HCT116 (cell line): ENCODE results near the gene COX8A. TPM values are rescaled to one million over a fixed set of nuclear protein-coding genes. Genes with fewer than 3 reads are reported as not detected.

ENCODE experiments used
- ATAC-seq: fragments of 200-7000 bp; cut with Tn5 transposase; 2 replicates; pipeline ENCODE4 v1.9.1; 2020; ENCODE audit warnings: mild to moderate bottlenecking, moderate library complexity
- BruUV-seq: library from RNA; stranded (reverse); fragments of 400-500 nt; replicated peaks from 2 replicates; lab custom pipeline; 2021; lab: Mats Ljungman, UMichigan
- CTCF ChIA-PET: fragments of 300-600 bp; sonication (Branson Sonifier 250); formaldehyde crosslinking; loops from one replicate; lab custom pipeline; 2021; ENCODE audit warnings: antibody characterized with exemption; lab: Charles Lee
- POLR2A ChIA-PET: fragments of 300-600, 350-600 bp; sonication (Branson Sonifier 250); formaldehyde crosslinking; loops from one replicate; lab custom pipeline; 2021; ENCODE audit warnings: antibody characterized with exemption; lab: Charles Lee
- RAD21 ChIA-PET, 2 experiments: fragments of 300-600 bp; sonication (Branson Sonifier 250); formaldehyde crosslinking; loops; one replicate each; lab custom pipeline; 2023; ENCODE audit warnings: low total read pairs in 2 of 2; ENCODE audit not compliant: uncharacterized antibody in 2 of 2, unreplicated experiment in 2 of 2, low non-redundant PET in 1 of 2; lab: Charles Lee
- DNase-seq: peaks from one replicate; pipeline ENCODE4 v3.0.0-alpha.2; 2010; ENCODE audit warnings: low read depth, low spot score
- H2AFZ ChIP-seq: fragments of 200-600 bp; shearing (Covaris generic), sonication (generic); 2 replicates; pipeline ENCODE4 v1.6.1; 2017; ENCODE audit warnings: low read depth, mixed run types, mixed read lengths, antibody characterized with exemption, low read length; ENCODE audit not compliant: poor library complexity, severe bottlenecking
- H3K27ac ChIP-seq: 2 replicates; pipeline ENCODE4 v1.5.1; 2012; ENCODE audit warnings: low read depth, low read length
- H3K27me3 ChIP-seq: fragments of 200-600 bp; sonication (generic); 2 replicates; pipeline ENCODE4 v1.6.1; 2016; ENCODE audit warnings: mixed run types, low read length, mixed read lengths; ENCODE audit not compliant: insufficient read depth
- H3K36me3 ChIP-seq, 2 experiments: fragments of 200-500 bp in 1 of 2; fragments of 200-600 bp in 1 of 2; sonication (Bioruptor generic) in 1 of 2; sonication (generic) in 1 of 2; 2 replicates each; pipeline versions ENCODE4 v1.5.1 to v1.6.1; 2014 to 2016; ENCODE audit warnings: low read length in 2 of 2, inconsistent platforms in 1 of 2, mixed read lengths in 1 of 2, mixed run types in 1 of 2; ENCODE audit not compliant: insufficient read depth in 2 of 2, control insufficient read depth in 1 of 2
- H3K4me1 ChIP-seq, 2 experiments: fragments of 200-600 bp in 1 of 2; sonication (generic) in 1 of 2; 2 replicates each; pipeline versions ENCODE4 v1.5.1 to v1.6.1; 2012 to 2017; ENCODE audit warnings: low read length in 2 of 2, inconsistent platforms in 1 of 2, mild to moderate bottlenecking in 1 of 2, mixed read lengths in 1 of 2, mixed run types in 1 of 2, moderate library complexity in 1 of 2; ENCODE audit not compliant: insufficient read depth in 2 of 2, control insufficient read depth in 1 of 2
- H3K4me2 ChIP-seq: fragments of 200-600 bp; sonication (generic); 2 replicates; pipeline ENCODE4 v1.6.1; 2017; ENCODE audit warnings: mixed run types, low read length, mixed read lengths
- H3K4me3 ChIP-seq, 2 experiments: fragments of 200-600 bp in 1 of 2; sonication (generic) in 1 of 2; replicated peaks in 1 of 2; 2 replicates each; pipeline ENCODE4 v1.5.1; 2011 to 2016; ENCODE audit warnings: low read length in 2 of 2, control low read depth in 1 of 2, low read depth in 1 of 2, mild to moderate bottlenecking in 1 of 2, mixed read lengths in 1 of 2, mixed run types in 1 of 2
- H3K79me2 ChIP-seq: fragments of 200-600 bp; sonication (generic); 2 replicates; pipeline ENCODE4 v1.6.1; 2017; ENCODE audit warnings: mild to moderate bottlenecking, mixed run types, low read length, moderate library complexity, mixed read lengths; ENCODE audit not compliant: insufficient read depth
- H3K9ac ChIP-seq: fragments of 200-600 bp; sonication (generic); 2 replicates; pipeline ENCODE4 v1.6.1; 2016; ENCODE audit warnings: low read length, mixed read lengths
- H3K9me2 ChIP-seq: fragments of 200-600 bp; sonication (generic), shearing (Covaris generic); 2 replicates; pipeline ENCODE4 v1.6.1; 2017; ENCODE audit warnings: mixed run types, mild to moderate bottlenecking, moderate library complexity; ENCODE audit not compliant: insufficient read depth
- H3K9me3 ChIP-seq, 2 experiments: fragments of 200-500 bp in 1 of 2; fragments of 200-600 bp in 1 of 2; sonication (Bioruptor generic) in 1 of 2; sonication (generic) in 1 of 2; 2 replicates each; pipeline ENCODE4 v1.6.1; 2014 to 2017; ENCODE audit warnings: low read length in 2 of 2, mixed read lengths in 2 of 2, inconsistent platforms in 1 of 2, low read depth in 1 of 2, mild to moderate bottlenecking in 1 of 2, mixed run types in 1 of 2, moderate library complexity in 1 of 2; ENCODE audit not compliant: control insufficient read depth in 1 of 2, insufficient read depth in 1 of 2
- H4K20me1 ChIP-seq: fragments of 200-600 bp; sonication (generic), shearing (Covaris generic); 2 replicates; pipeline ENCODE4 v1.6.1; 2017; ENCODE audit warnings: mixed run types, mild to moderate bottlenecking, moderate library complexity; ENCODE audit not compliant: insufficient read depth
- CBX3 ChIP-seq: IDR thresholded peaks from 2 replicates; pipeline ENCODE4 v1.6.1; 2012; ENCODE audit warnings: low read depth
- EGR1 ChIP-seq: IDR thresholded peaks from 2 replicates; pipeline ENCODE4 v1.6.1; 2012; ENCODE audit warnings: low read depth
- EZH2phosphoT487 ChIP-seq: fragments of 200-600 bp; IDR thresholded peaks from 2 replicates; pipeline ENCODE4 v1.6.1; 2018; ENCODE audit warnings: antibody characterized with exemption, borderline replicate concordance
- JUND ChIP-seq: IDR thresholded peaks from 2 replicates; pipeline ENCODE4 v1.6.1; 2012
- SIN3A ChIP-seq: IDR thresholded peaks from 2 replicates; pipeline ENCODE4 v1.6.1; 2012; ENCODE audit warnings: low read depth
- SP1 ChIP-seq: IDR thresholded peaks from 2 replicates; pipeline ENCODE4 v1.6.1; 2012; ENCODE audit warnings: low read depth
- ZFX ChIP-seq: fragments of 450-650 bp; IDR thresholded peaks from 2 replicates; pipeline ENCODE4 v1.6.1; 2017
- ZNF274 ChIP-seq: fragments of 200-500 bp; sonication (Bioruptor generic); IDR thresholded peaks from 2 replicates; pipeline ENCODE4 v1.6.1; 2014; ENCODE audit warnings: mild to moderate bottlenecking, low read depth, low read length, inconsistent platforms
- intact Hi-C: fragments of 100-400 bp; cut with micrococcal nuclease; formaldehyde crosslinking; loops from 2 replicates; pipeline ENCODE4 v1.10.0; 2022
- total RNA-seq: library from RNA; stranded (reverse); gene quantifications from one replicate; pipeline ENCODE4 v1.2.1, GENCODE V29; 2021; ENCODE audit not compliant: unreplicated experiment
- TF ChIP-seq, protein P1 (sequence below), 3 experiments: fragments of 200-600 bp in 1 of 3; sonication (generic) in 1 of 3; IDR thresholded peaks in 2 of 3; conservative IDR thresholded peaks in 1 of 3; 2 replicates each; pipeline ENCODE4 v1.5.1; 2012 to 2017; ENCODE audit warnings: low read depth in 2 of 3, low read length in 2 of 3, antibody characterized with exemption in 1 of 3, borderline replicate concordance in 1 of 3, control low read depth in 1 of 3, mild to moderate bottlenecking in 1 of 3, mixed read lengths in 1 of 3, mixed run types in 1 of 3, moderate library complexity in 1 of 3; ENCODE audit not compliant: insufficient read depth in 1 of 3
- TF ChIP-seq, protein P2 (sequence below): IDR thresholded peaks from 2 replicates; pipeline ENCODE4 v1.6.1; 2011; ENCODE audit warnings: mild to moderate bottlenecking, low read length, moderate library complexity; ENCODE audit not compliant: insufficient replicate concordance; ENCODE audit errors: extremely low read depth

The COX8A gene
- total RNA-seq, 1 experiment from 2014 or later, result 536 TPM

DNA sequence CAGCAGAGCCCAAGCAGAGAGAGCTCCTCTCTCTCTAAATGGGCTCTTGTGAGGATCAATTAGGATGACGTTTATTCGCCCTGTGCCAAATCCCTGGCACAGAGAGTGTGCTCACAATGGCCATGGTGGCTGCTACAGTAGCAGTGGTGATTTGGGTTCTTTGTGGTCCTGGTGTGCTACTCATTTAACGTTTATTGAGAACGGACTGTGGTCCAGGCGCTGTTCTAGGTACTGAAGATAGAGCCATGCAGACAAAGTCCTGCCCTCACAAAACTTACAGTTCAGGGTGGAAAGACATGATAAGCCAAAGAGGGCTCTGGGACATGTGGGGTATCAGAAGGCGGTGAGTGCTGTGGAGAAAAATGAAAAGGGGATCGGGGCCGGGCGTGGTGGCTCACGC, 17.1 kb downstream of the COX8A start (continued):
- TF ChIP-seq, protein P1, sequence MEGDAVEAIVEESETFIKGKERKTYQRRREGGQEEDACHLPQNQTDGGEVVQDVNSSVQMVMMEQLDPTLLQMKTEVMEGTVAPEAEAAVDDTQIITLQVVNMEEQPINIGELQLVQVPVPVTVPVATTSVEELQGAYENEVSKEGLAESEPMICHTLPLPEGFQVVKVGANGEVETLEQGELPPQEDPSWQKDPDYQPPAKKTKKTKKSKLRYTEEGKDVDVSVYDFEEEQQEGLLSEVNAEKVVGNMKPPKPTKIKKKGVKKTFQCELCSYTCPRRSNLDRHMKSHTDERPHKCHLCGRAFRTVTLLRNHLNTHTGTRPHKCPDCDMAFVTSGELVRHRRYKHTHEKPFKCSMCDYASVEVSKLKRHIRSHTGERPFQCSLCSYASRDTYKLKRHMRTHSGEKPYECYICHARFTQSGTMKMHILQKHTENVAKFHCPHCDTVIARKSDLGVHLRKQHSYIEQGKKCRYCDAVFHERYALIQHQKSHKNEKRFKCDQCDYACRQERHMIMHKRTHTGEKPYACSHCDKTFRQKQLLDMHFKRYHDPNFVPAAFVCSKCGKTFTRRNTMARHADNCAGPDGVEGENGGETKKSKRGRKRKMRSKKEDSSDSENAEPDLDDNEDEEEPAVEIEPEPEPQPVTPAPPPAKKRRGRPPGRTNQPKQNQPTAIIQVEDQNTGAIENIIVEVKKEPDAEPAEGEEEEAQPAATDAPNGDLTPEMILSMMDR (IDR thresholded peaks at IDR 0.05 in 2 of 3, conservative IDR thresholded peaks at IDR 0.05 in 1 of 3; ENCODE audit: borderline replicate concordance in 1 of 3, insufficient read depth in 1 of 3, low read depth in 2 of 3, low read length in 2 of 3), result no peak
- TF ChIP-seq ZNF274 (no peak), EGR1 (no peak), SP1 (no peak), EZH2phosphoT487 (no peak), CBX3 (no peak), SIN3A (no peak)

DNA sequence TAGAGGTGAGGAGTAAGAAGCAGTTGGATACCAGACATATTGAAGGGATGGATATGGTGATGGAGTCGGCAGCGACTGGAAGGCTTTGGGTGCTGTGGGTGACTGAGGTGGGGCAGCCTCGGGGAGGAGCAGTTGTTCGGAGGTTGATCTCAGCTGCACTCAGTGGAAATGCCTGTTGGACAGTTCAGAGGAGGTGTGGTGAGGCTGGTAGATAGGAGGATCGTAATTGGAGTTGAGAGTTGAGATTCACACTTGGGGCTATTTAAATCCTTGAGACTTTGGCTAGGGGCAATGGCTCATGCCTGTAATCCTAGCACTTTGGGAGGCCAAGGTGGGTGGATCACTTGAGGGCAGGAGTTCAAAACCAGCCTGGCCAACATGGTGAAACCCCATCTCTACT, 18.7 kb downstream of the COX8A start:
- Histone ChIP-seq H3K9me3 (no peaks in the 10 kb centered on the region), H3K4me1 (peaks cover 0 to 7% of the 10 kb centered on the region in 2 experiments; a peak in 1 of 4 replicates), H3K79me2 (peaks cover 29% of the 10 kb centered on the region), H3K4me3 (no peak overlapping the region), H3K9me2 (no peaks in the 10 kb centered on the region)
- no peak for TF ChIP-seq ZNF274
- no peak for TF ChIP-seq EZH2phosphoT487
- TF ChIP-seq SP1, result no peak
- TF ChIP-seq SIN3A, result no peak
- TF ChIP-seq JUND, result no peak
- TF ChIP-seq, protein P2, sequence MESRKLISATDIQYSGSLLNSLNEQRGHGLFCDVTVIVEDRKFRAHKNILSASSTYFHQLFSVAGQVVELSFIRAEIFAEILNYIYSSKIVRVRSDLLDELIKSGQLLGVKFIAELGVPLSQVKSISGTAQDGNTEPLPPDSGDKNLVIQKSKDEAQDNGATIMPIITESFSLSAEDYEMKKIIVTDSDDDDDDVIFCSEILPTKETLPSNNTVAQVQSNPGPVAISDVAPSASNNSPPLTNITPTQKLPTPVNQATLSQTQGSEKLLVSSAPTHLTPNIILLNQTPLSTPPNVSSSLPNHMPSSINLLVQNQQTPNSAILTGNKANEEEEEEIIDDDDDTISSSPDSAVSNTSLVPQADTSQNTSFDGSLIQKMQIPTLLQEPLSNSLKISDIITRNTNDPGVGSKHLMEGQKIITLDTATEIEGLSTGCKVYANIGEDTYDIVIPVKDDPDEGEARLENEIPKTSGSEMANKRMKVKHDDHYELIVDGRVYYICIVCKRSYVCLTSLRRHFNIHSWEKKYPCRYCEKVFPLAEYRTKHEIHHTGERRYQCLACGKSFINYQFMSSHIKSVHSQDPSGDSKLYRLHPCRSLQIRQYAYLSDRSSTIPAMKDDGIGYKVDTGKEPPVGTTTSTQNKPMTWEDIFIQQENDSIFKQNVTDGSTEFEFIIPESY, result no peak
- TF ChIP-seq ZFX, result no peak
- TF ChIP-seq, all 23 proteins: peak for 0
- H3K9ac ChIP-seq, result no peak overlapping the region
- intact Hi-C loops, result no loop called here
- ChIA-PET CTCF (no interaction called here), POLR2A (interaction anchor here (0.6 kb wide), 1 partner anchor 58 kb away, joined by 3 read pairs; no protein-coding TSS in a partner anchor), RAD21 (no interaction called here)
- ATAC-seq, result no peak
- peaks cover 13 to 47% of the 10 kb centered on the region in 2 experiments for H3K36me3 ChIP-seq
- H3K4me2 ChIP-seq, result no peak overlapping the region
- no peaks in the 10 kb centered on the region for H3K27me3 ChIP-seq
- no peak overlapping the region for H3K27ac ChIP-seq
- no peak overlapping the region for H2AFZ ChIP-seq
- DNase-seq, result no peak
- BruUV-seq, result no TSS peak
- H4K20me1 ChIP-seq, result no peaks in the 10 kb centered on the region
